Measurements from ENCODE around the gene EQTN.

Gene EQTN

GRCh38 chr9:27293996-27294395 lies 3.0 kb downstream of the EQTN start:
- Histone ChIP-seq H3K9me3 (ENCODE audit: control insufficient read depth, low read length) (no peaks in the 10 kb centered on the region), H3K36me3 (ENCODE audit: control insufficient read depth, insufficient read depth, low read length) (no peaks in the 10 kb centered on the region), H3K27ac (ENCODE audit: low read depth, low read length, severe bottlenecking) (no peak overlapping the region), H3K4me1 (ENCODE audit: control insufficient read depth, insufficient read depth, low read length, poor library complexity, severe bottlenecking) (no peaks in the 10 kb centered on the region), H3K4me3 (ENCODE audit: extremely low read depth, insufficient read depth, low read length, poor library complexity, severe bottlenecking) (no peak overlapping the region)
- 73 to 75% methylated on average over 1 to 2 of the region's 2 CpGs for WGBS, 2 experiments (ENCODE audit: insufficient coverage in 2 of 2)

- WGBS, 2 experiments (ENCODE audit: insufficient coverage in 2 of 2): 91 to 94% methylated on average over 6 to 7 of the region's 7 CpGs
- Histone ChIP-seq H3K9me3 (ENCODE audit: control insufficient read depth, low read length) (no peaks in the 10 kb centered on the region), H3K4me3 (ENCODE audit: extremely low read depth, insufficient read depth, low read length, poor library complexity, severe bottlenecking) (no peak overlapping the region), H3K27ac (ENCODE audit: low read depth, low read length, severe bottlenecking) (no peak overlapping the region), H3K36me3 (ENCODE audit: control insufficient read depth, insufficient read depth, low read length) (no peaks in the 10 kb centered on the region), H3K4me1 (ENCODE audit: control insufficient read depth, insufficient read depth, low read length, poor library complexity, severe bottlenecking) (no peaks in the 10 kb centered on the region)
Observed at GRCh38 chr9:27292659-27293405, 4.1 kb downstream of the EQTN start.

GRCh38 chr9:27291292-27291691 lies 5.7 kb downstream of the EQTN start:
- no peaks in the 10 kb centered on the region for H3K4me1 ChIP-seq (ENCODE audit: control insufficient read depth, insufficient read depth, low read length, poor library complexity, severe bottlenecking)
- H3K9me3 ChIP-seq (ENCODE audit: control insufficient read depth, low read length): no peaks in the 10 kb centered on the region
- H3K36me3 ChIP-seq (ENCODE audit: control insufficient read depth, insufficient read depth, low read length): no peaks in the 10 kb centered on the region
- H3K27ac ChIP-seq (ENCODE audit: low read depth, low read length, severe bottlenecking): no peak overlapping the region
- no peak overlapping the region for H3K4me3 ChIP-seq (ENCODE audit: extremely low read depth, insufficient read depth, low read length, poor library complexity, severe bottlenecking)
- WGBS, 2 experiments (ENCODE audit: insufficient coverage in 2 of 2): 94 to 98% methylated on average over 5 to 6 of the region's 8 CpGs

GRCh38 chr9:27282269-27282668 lies 14.7 kb downstream of the EQTN start:
- no peak overlapping the region for H3K27ac ChIP-seq (ENCODE audit: low read depth, low read length, severe bottlenecking)
- no peaks in the 10 kb centered on the region for H3K4me1 ChIP-seq (ENCODE audit: control insufficient read depth, insufficient read depth, low read length, poor library complexity, severe bottlenecking)
- no peaks in the 10 kb centered on the region for H3K9me3 ChIP-seq (ENCODE audit: control insufficient read depth, low read length)
- WGBS, 2 experiments (ENCODE audit: insufficient coverage in 2 of 2): 90 to 92% methylated on average over 4 to 5 of the region's 7 CpGs
- H3K4me3 ChIP-seq (ENCODE audit: extremely low read depth, insufficient read depth, low read length, poor library complexity, severe bottlenecking): no peak overlapping the region
- H3K36me3 ChIP-seq (ENCODE audit: control insufficient read depth, insufficient read depth, low read length): no peaks in the 10 kb centered on the region

- 54 to 78% methylated on average over 3 to 4 of the region's 5 CpGs for WGBS, 2 experiments (ENCODE audit: insufficient coverage in 2 of 2)
- Histone ChIP-seq H3K27ac (ENCODE audit: low read depth, low read length, severe bottlenecking) (no peak overlapping the region), H3K9me3 (ENCODE audit: control insufficient read depth, low read length) (no peaks in the 10 kb centered on the region), H3K4me1 (ENCODE audit: control insufficient read depth, insufficient read depth, low read length, poor library complexity, severe bottlenecking) (no peaks in the 10 kb centered on the region), H3K36me3 (ENCODE audit: control insufficient read depth, insufficient read depth, low read length) (no peaks in the 10 kb centered on the region), H3K4me3 (ENCODE audit: extremely low read depth, insufficient read depth, low read length, poor library complexity, severe bottlenecking) (no peak overlapping the region)
Observed at GRCh38 chr9:27280860-27281259, 16.1 kb downstream of the EQTN start.

GRCh38 chr9:27280249-27280648 lies 16.7 kb downstream of the EQTN start:
- H3K9me3 ChIP-seq (ENCODE audit: control insufficient read depth, low read length): no peaks in the 10 kb centered on the region
- no peaks in the 10 kb centered on the region for H3K4me1 ChIP-seq (ENCODE audit: control insufficient read depth, insufficient read depth, low read length, poor library complexity, severe bottlenecking)
- 89 to 94% methylated on average over 8 to 12 of the region's 16 CpGs for WGBS, 2 experiments (ENCODE audit: insufficient coverage in 2 of 2)
- no peak overlapping the region for H3K27ac ChIP-seq (ENCODE audit: low read depth, low read length, severe bottlenecking)
- no peaks in the 10 kb centered on the region for H3K36me3 ChIP-seq (ENCODE audit: control insufficient read depth, insufficient read depth, low read length)
- H3K4me3 ChIP-seq (ENCODE audit: extremely low read depth, insufficient read depth, low read length, poor library complexity, severe bottlenecking): no peak overlapping the region

- Histone ChIP-seq H3K4me1 (ENCODE audit: control insufficient read depth, insufficient read depth, low read length, poor library complexity, severe bottlenecking) (no peaks in the 10 kb centered on the region), H3K36me3 (ENCODE audit: control insufficient read depth, insufficient read depth, low read length) (no peaks in the 10 kb centered on the region), H3K9me3 (ENCODE audit: control insufficient read depth, low read length) (no peaks in the 10 kb centered on the region), H3K4me3 (ENCODE audit: extremely low read depth, insufficient read depth, low read length, poor library complexity, severe bottlenecking) (no peak overlapping the region), H3K27ac (ENCODE audit: low read depth, low read length, severe bottlenecking) (no peak overlapping the region)
- WGBS, 2 experiments (ENCODE audit: insufficient coverage in 2 of 2): 83 to 96% methylated on average over 1 to 3 of the region's 3 CpGs
Observed at GRCh38 chr9:27279611-27280010, 17.3 kb downstream of the EQTN start.

GRCh38 chr9:27278374-27278773 lies 18.6 kb downstream of the EQTN start:
- WGBS, 2 experiments (ENCODE audit: insufficient coverage in 2 of 2): 90% methylated on average over 1 of the region's 1 CpG; no CpG with 5 or more reads in 1 of the 2 experiments
- no peak overlapping the region for H3K27ac ChIP-seq (ENCODE audit: low read depth, low read length, severe bottlenecking)
- H3K36me3 ChIP-seq (ENCODE audit: control insufficient read depth, insufficient read depth, low read length): no peaks in the 10 kb centered on the region
- no peaks in the 10 kb centered on the region for H3K9me3 ChIP-seq (ENCODE audit: control insufficient read depth, low read length)
- no peaks in the 10 kb centered on the region for H3K4me1 ChIP-seq (ENCODE audit: control insufficient read depth, insufficient read depth, low read length, poor library complexity, severe bottlenecking)
- H3K4me3 ChIP-seq (ENCODE audit: extremely low read depth, insufficient read depth, low read length, poor library complexity, severe bottlenecking): no peak overlapping the region

- WGBS, 2 experiments (ENCODE audit: insufficient coverage in 2 of 2): 69 to 76% methylated on average over 5 to 8 of the region's 12 CpGs
- Histone ChIP-seq H3K27ac (ENCODE audit: low read depth, low read length, severe bottlenecking) (no peak overlapping the region), H3K4me1 (ENCODE audit: control insufficient read depth, insufficient read depth, low read length, poor library complexity, severe bottlenecking) (no peaks in the 10 kb centered on the region), H3K36me3 (ENCODE audit: control insufficient read depth, insufficient read depth, low read length) (no peaks in the 10 kb centered on the region), H3K4me3 (ENCODE audit: extremely low read depth, insufficient read depth, low read length, poor library complexity, severe bottlenecking) (no peak overlapping the region), H3K9me3 (ENCODE audit: control insufficient read depth, low read length) (no peaks in the 10 kb centered on the region)
Observed at GRCh38 chr9:27276193-27277030, 20.5 kb downstream of the EQTN start.

GRCh38 chr9:27273186-27273585 lies 23.8 kb downstream of the EQTN start:
- Histone ChIP-seq H3K4me1 (ENCODE audit: control insufficient read depth, insufficient read depth, low read length, poor library complexity, severe bottlenecking) (no peaks in the 10 kb centered on the region), H3K4me3 (ENCODE audit: extremely low read depth, insufficient read depth, low read length, poor library complexity, severe bottlenecking) (no peak overlapping the region), H3K27ac (ENCODE audit: low read depth, low read length, severe bottlenecking) (no peak overlapping the region), H3K36me3 (ENCODE audit: control insufficient read depth, insufficient read depth, low read length) (no peaks in the 10 kb centered on the region), H3K9me3 (ENCODE audit: control insufficient read depth, low read length) (no peaks in the 10 kb centered on the region)
- WGBS, 2 experiments (ENCODE audit: insufficient coverage in 2 of 2): no CpG with 5 or more reads among the region's 1 CpG

- Histone ChIP-seq H3K9me3 (ENCODE audit: control insufficient read depth, low read length) (no peaks in the 10 kb centered on the region), H3K27ac (ENCODE audit: low read depth, low read length, severe bottlenecking) (no peak overlapping the region), H3K4me3 (ENCODE audit: extremely low read depth, insufficient read depth, low read length, poor library complexity, severe bottlenecking) (no peak overlapping the region), H3K36me3 (ENCODE audit: control insufficient read depth, insufficient read depth, low read length) (no peaks in the 10 kb centered on the region), H3K4me1 (ENCODE audit: control insufficient read depth, insufficient read depth, low read length, poor library complexity, severe bottlenecking) (no peaks in the 10 kb centered on the region)
- 75 to 100% methylated on average over 2 of the region's 2 CpGs for WGBS, 2 experiments (ENCODE audit: insufficient coverage in 2 of 2)
Observed at GRCh38 chr9:27272103-27272502, 24.8 kb downstream of the EQTN start.

Data from mesodermal cell (in vitro differentiated cells).